ENCODE results near the gene PCDHB6. TPM values are rescaled to one million over a fixed set of nuclear protein-coding genes. Genes with fewer than 3 reads are reported as not detected.
"Not testable (repeated sequence)": the region's sequence is repeated elsewhere in the genome, so short reads cannot be mapped to it uniquely, and the experiment has no call there.

Gene PCDHB6
- total RNA-seq, 1 donor from 2014 or later = under 0.01 TPM

DNA sequence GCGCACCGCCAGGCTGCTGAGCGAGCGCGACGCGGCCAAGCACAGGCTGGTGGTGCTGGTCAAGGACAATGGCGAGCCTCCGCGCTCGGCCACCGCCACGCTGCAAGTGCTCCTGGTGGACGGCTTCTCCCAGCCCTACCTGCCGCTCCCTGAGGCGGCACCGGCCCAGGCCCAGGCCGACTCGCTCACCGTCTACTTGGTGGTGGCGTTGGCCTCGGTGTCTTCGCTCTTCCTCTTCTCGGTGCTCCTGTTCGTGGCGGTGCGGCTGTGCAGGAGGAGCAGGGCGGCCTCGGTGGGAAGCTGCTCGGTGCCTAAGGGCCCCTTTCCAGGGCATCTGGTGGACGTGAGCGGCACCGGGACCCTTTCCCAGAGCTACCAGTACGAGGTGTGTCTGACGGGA lies 51.8 kb downstream of the PCDHB6 start:
- not testable (repeated sequence) for DNase-seq (ENCODE audit: low read depth in 2 of 2)

Other genes with a start within 250 kb of the PCDHB6 start
- gene PCDHAC1, start 223.8 kb upstream of the PCDHB6 start, total RNA-seq = 0.13 TPM in 1 of 2 replicates, not detected in the other
- 0.13 TPM in 2 replicates for gene PCDHAC2, start 183.6 kb upstream of the PCDHB6 start, total RNA-seq
- not detected in 2 replicates for gene PCDHB1, start 98.7 kb upstream of the PCDHB6 start, total RNA-seq
- 0.39 and 1.3 TPM in 2 replicates for gene PCDHB2, start 55.4 kb upstream of the PCDHB6 start, total RNA-seq
- 0.26 and 1.1 TPM in 2 replicates for gene PCDHB3, start 49.6 kb upstream of the PCDHB6 start, total RNA-seq
- gene PCDHB4, start 28.2 kb upstream of the PCDHB6 start, total RNA-seq = under 0.01 and 0.13 TPM in 2 replicates
- gene PCDHB5, start 14.9 kb upstream of the PCDHB6 start, total RNA-seq = 0.51 and 1.4 TPM in 2 replicates
- gene PCDHB7, start 22.6 kb downstream of the PCDHB6 start, total RNA-seq = 0.26 and 1.4 TPM in 2 replicates
- gene PCDHB8, start 27.7 kb downstream of the PCDHB6 start, total RNA-seq = 0.38 and 0.51 TPM in 2 replicates
- gene PCDHB16, start 32.3 kb downstream of the PCDHB6 start, total RNA-seq = 0.13 and 0.76 TPM in 2 replicates
- gene PCDHB9, start 37.1 kb downstream of the PCDHB6 start, total RNA-seq = 0.13 and 0.25 TPM in 2 replicates
- 0.39 and 1.0 TPM in 2 replicates for gene PCDHB10, start 42.3 kb downstream of the PCDHB6 start, total RNA-seq
- gene PCDHB11, start 49.6 kb downstream of the PCDHB6 start, total RNA-seq = 0.13 and 0.89 TPM in 2 replicates
- gene PCDHB12, start 58.7 kb downstream of the PCDHB6 start, total RNA-seq = 0.26 and 0.76 TPM in 2 replicates
- gene PCDHB13, start 63.9 kb downstream of the PCDHB6 start, total RNA-seq = 0.51 and 1.9 TPM in 2 replicates
- 0.51 and 1.3 TPM in 2 replicates for gene PCDHB14, start 73.3 kb downstream of the PCDHB6 start, total RNA-seq
- gene PCDHB15, start 95.3 kb downstream of the PCDHB6 start, total RNA-seq = 0.26 and 0.76 TPM in 2 replicates
- under 0.01 and 0.13 TPM in 2 replicates for gene SLC25A2, start 154.0 kb downstream of the PCDHB6 start, total RNA-seq
- 51.2 and 51.5 TPM in 2 replicates for gene TAF7, start 170.7 kb downstream of the PCDHB6 start, total RNA-seq
- 0.26 and 0.51 TPM in 2 replicates for gene PCDHGA1, start 180.5 kb downstream of the PCDHB6 start, total RNA-seq
- 0.39 and 1.1 TPM in 2 replicates for gene PCDHGA2, start 188.7 kb downstream of the PCDHB6 start, total RNA-seq
- gene PCDHGA3, start 193.8 kb downstream of the PCDHB6 start, total RNA-seq = 0.13 and 0.63 TPM in 2 replicates
- 0.39 and 1.1 TPM in 2 replicates for gene PCDHGB1, start 200.0 kb downstream of the PCDHB6 start, total RNA-seq
- gene PCDHGA4, start 205.0 kb downstream of the PCDHB6 start, total RNA-seq = 0.90 and 2.1 TPM in 2 replicates
- gene PCDHGB2, start 209.9 kb downstream of the PCDHB6 start, total RNA-seq = 0.64 and 1.9 TPM in 2 replicates
- gene PCDHGA5, start 214.1 kb downstream of the PCDHB6 start, total RNA-seq = 0.26 and 0.63 TPM in 2 replicates
- gene PCDHGB3, start 220.2 kb downstream of the PCDHB6 start, total RNA-seq = 1.9 and 3.8 TPM in 2 replicates
- 1.2 and 2.4 TPM in 2 replicates for gene PCDHGA6, start 223.8 kb downstream of the PCDHB6 start, total RNA-seq
- gene PCDHGA7, start 232.7 kb downstream of the PCDHB6 start, total RNA-seq = 0.64 and 1.5 TPM in 2 replicates
- gene PCDHGB4, start 237.6 kb downstream of the PCDHB6 start, total RNA-seq = 6.4 and 10.6 TPM in 2 replicates
- gene PCDHGA8, start 242.6 kb downstream of the PCDHB6 start, total RNA-seq = 0.64 and 1.1 TPM in 2 replicates
- 6.4 and 9.7 TPM in 2 replicates for gene PCDHGB5, start 247.9 kb downstream of the PCDHB6 start, total RNA-seq

Data from dermis microvascular lymphatic vessel endothelial cell (primary cell).